ENCODE data around the gene VLDLR.

VLDLR gene

DNA sequence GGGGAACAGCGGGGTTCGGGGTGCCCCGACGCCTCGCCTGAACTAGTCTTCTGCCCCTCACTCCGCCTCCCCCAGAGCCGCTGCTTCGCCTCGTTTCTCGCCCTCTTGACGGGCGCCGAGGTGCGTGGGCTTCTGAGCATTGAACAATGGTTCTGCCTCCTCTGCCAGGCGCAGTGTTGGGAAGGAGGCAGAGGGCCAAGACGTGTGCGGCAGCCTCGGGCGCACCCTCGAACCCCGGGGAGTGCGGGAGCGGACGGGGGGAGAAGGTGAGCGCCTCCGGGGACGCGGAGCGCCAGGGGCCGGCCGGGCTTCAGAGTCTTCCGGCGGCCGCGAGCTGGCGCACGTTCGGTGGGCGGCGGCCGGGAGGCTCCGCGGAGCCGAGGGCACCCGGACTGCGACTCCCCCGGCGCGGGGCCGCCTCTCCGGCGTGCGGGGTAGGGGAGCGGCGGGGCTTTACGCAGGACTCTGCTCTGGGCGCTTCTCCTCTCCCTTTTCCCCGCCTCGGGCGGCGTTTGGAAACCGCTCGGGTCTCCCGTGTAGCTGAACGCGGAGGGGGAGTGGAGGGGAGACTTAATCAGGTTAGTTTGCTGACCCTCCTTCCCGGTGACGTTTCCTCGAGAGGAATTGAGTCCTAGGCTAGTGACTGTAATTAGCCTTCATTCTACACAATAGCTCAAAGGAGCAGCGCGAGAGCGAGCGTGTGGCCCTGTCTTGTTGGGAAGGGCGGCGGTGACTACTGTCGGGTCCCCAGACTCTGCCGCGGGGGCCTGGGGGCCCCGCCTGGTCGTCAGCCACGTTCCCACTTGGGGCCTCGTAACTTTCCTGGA, 1.1 kb downstream of the VLDLR start:
- DNase-seq: peak; percentile 21

DNA sequence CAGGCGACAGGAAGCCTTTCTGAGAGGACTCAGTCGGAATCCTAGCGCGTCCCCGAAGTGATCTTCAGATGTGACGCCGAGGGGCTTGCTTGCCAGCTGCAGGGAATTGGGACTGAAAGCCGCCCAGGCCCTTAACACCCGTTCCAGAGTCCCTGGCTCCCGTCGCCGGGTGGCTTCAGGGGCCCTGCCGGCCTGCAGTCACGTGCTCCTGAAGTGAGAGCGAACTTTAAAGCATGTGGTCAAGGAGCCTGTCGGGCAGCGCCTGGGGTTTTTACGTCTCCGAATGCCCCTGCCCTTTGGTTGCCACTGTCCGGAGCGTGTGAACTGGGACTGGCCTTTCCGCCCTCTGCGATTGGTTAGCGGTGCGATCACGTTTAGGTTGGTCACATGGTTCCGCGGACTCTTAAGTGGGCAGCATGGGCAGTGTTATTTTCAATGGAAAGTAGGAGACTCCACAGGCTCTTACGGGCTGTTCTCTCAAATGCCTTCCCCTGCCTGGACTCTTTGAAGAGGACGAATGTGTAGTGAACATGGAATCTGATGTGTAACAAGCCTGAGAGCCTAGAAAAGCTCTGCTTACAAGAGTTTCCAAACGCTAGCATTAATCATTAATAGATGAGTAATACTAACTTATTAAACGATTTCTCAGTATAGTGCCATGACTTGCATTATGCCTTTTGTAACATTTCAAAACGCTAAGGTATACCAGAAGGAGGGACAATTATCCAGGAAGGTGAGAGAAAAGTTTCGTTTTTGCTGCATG, 1.9 kb downstream of the VLDLR start:
- DNase-seq: peak; percentile 22

DNA sequence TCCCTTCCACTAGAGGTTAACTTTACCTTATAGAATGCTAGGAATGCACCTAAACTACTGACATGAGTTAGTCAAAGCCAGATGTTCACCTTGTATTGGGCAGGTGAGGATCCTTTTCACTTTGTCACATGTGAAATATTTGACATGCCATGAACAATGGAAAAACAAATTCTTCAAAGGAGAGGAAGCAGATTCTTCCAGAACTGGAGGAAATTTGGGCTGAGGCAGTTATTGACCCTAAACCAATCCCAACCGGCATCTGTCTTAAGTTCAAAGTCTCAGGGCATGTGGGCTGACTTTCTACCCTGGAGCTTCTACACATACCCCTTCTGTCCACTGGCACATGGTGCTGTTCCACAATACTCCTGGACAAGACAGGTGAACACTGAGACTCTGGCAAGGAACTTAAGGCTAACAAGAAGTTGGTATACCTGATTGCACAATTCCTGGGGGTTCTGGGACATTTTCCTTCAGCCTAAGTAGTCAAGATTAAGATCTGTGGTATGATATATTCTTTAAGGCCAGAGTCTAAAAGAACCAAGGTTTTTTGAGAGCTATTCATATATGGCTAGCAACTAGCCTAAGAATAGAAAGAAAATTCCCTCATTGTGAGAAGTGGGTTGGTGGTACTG, 2.6 kb downstream of the VLDLR start:
- no peak for DNase-seq

DNA sequence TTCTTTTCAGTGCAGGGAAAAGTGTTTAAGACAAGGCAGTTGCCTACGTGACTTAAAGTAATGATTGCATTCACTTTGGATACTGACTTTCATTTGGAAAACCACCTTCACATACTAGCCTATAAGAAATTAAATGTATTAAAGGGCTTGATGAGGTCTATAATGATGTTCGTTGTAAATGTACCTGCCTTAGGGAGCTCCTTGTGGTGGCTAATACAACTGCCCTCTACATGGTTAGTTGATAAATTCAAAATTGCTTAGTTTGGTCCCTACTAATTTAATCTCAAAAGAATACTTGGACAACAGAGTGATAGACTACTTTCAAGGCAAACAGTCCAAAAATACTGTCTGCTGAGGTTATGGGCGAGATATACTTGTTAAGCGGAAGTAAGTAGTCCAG, 3.8 kb downstream of the VLDLR start:
- no peak for DNase-seq

DNA sequence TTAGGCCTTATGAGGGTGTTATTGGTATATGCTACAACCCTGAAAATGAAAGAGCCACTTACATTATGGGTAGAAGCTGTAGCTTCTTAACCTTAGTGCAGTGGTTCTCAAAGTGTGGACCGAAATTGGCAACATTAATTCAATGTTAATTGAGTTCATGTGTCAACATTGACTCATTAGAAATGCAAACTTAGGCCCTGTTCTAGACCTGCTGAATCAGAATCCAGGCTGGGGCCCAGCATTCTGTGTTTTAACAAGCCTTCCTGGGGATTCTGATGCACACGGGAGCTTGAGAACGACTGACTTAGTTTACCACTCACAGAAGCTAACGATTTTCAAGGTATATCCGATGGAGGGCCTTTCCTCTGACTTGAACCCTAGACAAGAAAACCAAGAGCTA, 7.3 kb downstream of the VLDLR start:
- peak; percentile 4 for DNase-seq

DNA sequence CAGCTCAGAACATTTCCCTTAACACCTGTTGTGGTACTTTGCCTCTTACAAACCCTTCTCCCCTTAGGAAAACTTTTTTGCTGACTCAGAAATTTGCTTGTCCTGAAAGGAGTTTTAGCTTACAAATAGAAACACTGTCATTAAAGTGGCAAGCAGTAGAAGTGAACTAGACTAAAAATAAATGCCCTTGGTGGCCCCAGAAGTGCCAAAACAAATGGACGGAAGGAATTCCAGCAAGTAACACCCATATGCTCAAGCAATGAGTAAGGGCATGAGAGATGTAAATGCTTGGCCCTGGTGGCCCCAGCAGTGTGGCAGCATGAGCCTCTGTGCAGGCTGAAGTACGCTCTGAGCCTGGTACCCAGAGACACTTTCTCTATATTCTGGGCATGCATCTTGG, 8.6 kb downstream of the VLDLR start:
- DNase-seq: no peak

DNA sequence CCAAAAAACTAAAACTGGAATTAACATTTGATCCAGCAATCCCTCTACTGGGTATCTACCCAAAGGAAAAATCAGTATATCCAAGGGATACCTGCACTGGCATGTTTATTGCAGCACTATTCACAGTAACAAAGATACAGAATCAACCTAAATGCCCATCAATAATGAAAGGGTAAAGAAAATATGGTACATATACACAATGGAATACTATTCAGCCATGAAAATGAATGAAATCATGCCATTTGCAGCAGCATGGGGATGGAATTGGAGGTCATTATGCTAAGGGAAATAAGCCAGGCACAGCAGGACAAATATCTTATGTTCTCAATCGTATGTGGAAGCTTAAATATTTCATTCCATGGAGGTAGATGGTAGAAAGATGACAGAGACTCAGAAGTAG, 9.7 kb downstream of the VLDLR start:
- DNase-seq: no peak

DNA sequence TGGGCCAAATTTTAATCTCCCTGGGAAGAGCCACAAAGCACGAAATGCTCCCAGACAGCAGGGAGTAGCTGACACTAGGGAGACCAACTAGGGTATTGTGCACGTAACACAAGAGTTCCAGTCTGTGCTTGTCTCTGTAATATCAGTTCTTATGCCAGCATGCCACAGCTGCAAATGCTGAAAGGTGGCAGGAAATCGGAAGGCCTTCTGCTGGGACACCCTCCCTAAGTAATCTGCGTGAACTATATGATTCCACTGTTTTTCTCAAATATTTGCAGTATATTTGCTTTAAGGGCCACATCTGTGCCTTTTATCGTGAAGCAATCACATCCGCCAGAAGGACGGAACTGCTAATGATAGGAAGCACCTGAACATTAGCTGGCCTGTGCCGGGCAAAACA, 12.6 kb downstream of the VLDLR start:
- no peak for DNase-seq

DNA sequence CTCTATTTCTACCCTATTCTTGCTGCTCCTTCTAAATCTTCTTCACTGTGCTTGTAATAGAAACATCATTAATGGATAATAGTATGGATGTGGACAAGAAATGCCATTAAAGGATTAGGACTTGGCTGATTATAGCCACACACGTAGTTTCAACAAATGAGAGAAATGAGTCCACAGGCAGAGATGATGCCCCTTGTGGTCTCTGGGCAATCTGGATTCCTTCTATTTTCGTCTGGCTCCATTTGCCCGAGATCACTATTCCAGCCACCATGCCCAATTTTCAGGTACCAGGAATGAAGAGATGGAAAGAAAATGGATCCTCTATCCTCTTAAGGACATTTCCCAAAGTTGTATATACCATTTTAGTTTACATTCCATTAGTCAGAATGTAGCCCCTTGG, 13.2 kb downstream of the VLDLR start:
- DNase-seq: no peak

DNA sequence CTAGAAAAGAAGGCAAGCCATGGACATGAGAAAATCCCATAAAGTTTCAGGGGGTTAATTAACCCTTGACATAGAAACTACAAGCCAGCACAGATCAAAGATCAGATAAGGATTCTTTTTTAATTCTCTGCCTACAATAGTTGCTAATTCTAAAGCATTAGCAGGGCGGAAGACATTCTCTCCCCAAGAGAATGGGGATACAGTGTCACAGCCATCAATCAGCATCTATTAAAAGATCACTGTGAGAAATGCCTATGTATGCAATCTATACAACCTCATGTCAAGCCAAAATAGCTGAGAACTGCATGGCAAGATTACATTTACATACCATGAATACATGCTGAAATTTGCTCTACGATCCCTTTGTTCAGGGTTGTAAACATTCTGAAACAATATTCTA, 14.3 kb downstream of the VLDLR start:
- DNase-seq: no peak

DNA sequence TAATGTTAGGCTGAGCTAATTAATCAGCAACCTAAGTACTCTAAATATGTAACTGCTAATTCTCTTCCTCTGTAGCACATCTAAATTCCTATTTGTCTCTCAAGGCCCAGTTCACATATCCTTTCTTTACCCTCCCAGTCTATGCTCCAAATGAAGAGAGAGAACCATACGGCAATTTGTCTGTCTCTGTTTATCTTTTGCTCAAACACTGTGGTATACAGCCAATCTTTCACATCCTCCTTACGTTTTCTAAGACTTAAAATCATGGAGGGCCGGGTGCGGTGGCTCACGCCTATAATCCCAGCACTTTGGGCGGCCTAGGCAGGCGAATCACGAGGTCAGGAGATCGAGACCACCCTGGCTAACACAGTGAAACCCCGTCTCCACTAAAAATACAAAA, 15.8 kb downstream of the VLDLR start:
- DNase-seq: no peak

DNA sequence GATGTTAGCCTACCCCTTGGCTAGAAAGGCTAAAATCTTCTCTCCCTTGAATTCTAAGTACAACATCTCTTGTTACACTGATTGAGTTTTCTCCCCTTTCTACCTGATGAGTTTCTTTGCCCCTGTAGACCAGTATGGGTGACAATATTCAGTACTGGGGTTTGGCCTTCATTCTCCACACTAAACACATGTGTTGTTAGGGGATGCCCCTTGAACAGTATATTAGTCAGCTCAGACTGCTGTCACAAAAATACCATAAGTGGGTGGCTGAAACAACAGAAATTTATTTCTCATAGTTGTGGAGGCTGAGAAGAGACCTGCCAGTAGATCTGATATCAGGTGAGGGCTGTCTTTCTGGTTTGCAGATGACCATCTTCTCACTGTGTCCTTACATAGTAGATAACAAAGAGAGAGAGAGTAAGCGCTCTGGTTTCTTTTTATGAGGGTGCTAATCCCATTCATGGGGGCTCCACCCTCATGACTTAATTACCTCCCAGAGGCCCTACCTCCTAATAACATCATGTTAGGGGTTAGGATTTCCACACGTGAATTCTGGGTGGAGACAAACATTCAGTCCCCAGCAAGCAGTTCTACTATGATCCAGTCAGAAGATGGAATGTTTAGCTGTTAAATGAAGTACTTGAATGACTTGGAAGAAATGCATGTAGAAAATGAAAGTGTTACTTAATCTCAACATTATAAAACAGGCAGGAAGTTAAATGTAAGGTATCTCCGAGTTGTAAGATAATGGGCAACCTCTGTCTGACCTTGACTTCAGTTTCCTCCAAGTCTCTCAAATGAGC, 17.5 kb downstream of the VLDLR start:
- DNase-seq: no peak

DNA sequence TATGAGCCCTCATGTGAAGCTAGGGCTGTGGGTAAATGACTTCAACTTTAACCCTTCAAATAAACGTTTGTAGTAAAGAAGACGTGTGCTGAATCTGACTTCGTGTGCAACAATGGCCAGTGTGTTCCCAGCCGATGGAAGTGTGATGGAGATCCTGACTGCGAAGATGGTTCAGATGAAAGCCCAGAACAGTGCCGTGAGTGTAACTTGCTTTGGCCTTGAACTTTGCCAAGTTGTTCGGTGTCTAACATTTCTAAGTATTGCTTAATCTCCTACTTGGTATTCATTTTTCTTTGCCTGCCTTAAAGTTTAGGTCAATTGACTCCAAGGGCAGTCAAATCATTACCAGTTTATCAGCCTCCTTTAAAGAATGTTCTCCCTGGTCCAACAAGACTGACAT, 18.2 kb downstream of the VLDLR start:
- no peak for DNase-seq

DNA sequence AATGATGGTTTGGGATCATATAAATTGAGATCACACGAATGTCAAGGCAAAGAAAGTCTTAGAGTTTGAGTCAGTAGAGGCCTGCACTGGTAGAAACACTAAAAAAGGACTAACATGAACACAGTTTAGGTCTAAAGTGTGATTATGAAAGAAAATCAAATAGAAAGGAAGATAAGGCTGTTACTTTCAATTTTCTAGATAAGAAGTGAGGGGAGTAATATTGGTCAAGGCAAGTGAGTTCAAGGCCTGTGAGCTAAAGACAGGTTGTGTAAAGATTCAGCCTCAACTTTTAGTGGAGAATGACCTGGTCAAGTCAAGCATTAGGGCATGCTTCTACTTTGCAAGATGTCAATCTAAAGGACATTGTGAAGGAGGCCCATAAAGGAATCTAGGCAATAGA, 19.0 kb downstream of the VLDLR start:
- no peak for DNase-seq

DNA sequence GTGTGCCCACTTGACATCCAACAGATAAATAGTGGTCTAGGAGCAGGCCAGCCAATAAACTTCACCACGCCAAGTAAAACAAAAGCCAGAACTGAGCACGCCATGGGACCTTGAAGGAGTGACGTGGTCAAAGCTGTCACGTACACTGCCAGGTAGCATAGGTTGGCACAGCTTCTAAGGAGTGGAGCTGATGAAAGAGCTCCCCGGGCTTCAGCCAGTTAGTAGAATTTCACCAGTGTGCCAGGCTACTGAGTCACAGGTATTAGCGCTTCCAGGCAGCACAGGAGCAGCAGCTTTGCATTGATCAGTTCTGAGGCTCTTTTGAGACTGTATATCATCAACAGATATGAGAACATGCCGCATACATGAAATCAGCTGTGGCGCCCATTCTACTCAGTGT, 19.4 kb downstream of the VLDLR start:
- no peak for DNase-seq

DNA sequence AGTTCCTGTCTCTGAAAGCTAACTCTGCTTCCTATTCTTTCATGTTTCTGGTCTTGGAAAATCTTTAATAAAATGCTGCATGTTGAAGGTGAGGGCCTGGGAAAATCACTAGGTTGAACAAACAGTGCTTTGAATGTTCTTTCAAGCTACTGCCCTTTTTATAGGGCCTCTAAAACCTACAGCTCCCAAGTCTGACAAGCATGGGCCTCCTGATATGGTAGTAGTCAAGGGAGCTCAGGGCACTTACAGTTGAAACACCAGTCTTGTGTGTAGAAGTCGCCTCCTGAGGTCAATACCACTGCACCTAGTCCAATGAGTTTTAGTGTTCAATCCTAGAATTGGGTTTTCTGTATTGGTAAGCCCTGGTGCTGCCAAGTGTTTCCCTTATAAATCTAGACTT, 20.5 kb downstream of the VLDLR start:
- no peak for DNase-seq

DNA sequence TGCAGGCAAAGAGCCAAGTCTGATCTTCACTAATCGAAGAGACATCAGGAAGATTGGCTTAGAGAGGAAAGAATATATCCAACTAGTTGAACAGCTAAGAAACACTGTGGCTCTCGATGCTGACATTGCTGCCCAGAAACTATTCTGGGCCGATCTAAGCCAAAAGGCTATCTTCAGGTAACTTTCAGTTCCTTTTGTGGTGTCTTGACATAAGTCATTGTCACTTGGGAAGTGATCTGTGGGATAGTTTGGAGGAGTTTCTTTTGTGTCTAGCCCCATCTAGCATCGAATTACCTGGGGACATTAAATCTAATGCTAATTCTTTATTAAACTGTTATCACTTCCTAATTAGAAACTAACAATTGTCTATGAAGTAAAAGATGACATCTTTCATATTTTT, 24.0 kb downstream of the VLDLR start:
- no peak for DNase-seq

DNA sequence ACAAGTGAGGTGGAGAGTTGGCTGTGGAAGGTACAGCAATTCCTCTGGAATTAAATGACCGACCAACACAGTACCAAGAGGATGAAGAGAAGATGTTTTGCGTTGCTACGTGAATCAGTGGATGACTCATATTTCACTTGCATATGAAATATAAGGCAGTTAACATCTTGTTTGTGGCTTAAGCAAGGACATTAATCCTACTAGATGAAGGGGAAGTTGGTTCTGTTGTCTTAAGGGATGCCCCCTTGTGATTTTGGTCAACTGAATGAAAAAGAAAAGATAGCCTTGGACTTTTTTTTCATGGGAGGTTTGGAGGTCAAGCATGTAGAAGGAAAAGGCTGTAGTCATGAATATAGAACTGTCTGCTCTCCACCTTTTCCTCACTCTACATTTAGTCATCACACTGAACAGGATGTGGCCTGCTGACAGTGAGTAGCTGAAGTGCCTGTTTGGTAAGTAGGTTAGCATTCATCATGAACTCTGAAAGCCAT, 33.9 kb downstream of the VLDLR start:
- DNase-seq: peak; percentile 94

DNA sequence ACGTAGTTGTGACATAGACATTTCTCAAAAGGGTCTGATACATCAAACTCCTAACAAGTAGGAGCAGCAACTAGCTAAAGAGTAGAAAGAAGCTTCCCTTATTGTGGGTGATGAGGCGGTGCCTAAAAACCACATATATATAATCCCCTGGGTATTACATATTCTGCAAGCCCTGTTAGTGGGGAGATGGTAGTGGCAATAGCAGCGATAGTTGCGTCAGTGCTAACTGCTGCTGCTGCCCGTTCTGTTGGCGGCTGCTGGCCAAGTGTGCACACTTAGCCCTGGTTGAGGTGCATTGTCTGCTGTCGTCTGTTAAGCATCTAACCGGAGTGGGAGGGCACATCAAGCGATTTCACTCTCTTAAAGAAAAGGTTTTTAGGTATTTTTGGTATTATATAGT, 35.8 kb downstream of the VLDLR start:
- no peak for DNase-seq

DNA sequence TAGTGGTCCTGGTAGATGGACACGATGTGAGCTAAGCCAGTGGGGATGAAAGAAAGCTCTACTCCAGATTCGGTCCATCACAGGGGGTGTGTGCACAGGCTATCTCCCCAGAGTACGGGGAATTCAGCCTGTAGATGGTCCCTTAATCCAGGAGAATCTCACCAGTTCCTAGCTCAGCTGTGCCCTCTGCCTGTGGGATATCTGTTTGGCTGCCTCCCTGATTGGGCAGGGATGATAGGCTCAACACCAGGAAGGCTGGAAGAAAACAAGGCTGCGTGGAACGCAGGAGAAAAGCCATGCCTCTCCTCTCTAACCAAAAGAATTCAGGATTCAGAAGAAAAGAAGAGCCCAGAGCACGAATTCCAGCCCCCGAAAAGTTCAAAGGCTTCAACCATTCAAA, 40.9 kb downstream of the VLDLR start:
- DNase-seq: no peak

DNA sequence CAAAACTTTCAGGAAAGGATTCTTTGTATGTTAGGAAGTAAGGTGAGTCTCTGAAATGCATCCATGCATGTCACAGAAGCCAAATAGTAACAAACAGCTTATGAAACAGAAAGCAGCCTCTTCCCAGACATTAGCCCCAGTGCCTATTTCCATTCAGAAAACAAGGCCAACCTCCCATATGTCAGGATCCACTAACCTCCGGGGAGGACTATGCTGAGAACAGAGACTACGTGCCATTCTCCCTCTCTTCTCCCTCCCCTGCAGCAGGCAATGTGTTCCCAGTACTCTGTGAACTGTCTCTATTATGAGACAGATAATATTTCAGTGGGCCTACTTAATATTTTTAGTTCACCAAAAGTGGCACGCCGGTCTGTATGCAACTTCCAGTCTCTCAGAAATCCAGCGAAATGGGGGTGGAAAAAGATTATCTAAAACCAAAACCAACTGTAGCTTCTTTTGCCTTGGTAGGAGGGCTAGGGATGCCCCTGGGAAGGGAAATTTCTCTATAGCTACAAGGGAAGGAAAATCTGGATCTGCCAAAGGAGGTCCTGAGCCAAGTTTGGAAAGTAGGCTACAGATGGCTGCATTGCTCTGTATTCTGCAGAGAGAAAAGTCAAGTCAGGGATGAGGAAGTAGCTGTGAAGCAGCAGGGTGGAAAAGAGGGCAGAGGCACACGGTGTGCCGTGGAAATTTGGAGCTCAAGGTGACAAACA, 42.0 kb downstream of the VLDLR start:
- DNase-seq: peak; percentile 3

Measured in fibroblast of skin of abdomen (primary cell).